HG02970 (cell line): ENCODE results near the gene LHX2.

ENCODE experiments used
- ATAC-seq: cut with Tn5 transposase; IDR thresholded peaks from one replicate; pipeline ENCODE4 v1.9.1; 2021; ENCODE audit warnings: mild to moderate bottlenecking, moderate library complexity, moderate number of reproducible peaks; ENCODE audit not compliant: unreplicated experiment, low FRiP score

LHX2 gene

DNA sequence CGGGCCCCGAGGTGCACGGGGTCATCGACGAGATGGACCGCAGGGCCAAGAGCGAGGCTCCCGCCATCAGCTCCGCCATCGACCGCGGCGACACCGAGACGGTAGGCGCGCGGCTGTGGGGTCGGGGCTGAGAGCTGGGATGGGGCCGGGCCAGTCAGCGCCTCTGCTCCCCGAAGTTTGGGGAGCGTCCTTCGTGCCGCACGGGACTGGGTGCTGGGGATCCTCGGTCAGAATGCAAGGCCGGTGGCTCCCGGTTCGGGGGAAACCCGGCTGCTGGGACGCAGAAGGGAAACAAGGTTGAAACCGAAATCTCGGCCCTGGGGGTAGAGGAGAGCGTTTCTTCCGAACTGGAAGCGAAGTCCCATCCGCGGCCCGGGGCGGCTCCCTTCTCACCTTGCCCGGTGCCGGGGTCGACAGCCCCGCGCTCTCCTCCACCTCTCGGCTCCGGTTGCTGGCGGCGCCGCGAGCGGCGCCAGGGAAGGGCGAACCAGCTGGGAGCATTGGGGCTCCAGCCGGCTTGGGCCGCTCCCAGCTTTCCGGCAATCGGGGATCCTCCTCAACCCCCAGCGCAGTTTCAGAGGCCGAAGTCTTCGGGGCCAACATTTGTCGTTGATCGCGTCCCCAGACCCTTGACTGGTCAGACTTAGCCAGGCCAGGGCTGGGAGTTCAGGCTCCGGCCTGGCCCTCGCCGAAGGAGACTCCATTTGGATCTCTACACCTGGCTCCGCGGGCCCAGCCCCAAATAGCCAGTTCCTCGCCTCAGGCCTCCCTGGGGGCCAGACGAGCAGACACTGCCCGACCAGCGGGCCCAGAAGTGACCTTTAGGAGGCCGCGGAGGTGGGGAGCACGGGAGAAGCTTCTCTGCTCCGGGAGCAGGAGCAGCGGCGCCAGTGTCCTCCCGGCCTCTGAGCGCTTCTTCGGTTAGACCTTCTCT is 1.1 kb downstream of the LHX2 start:
- no peak for ATAC-seq

GRCh38 chr9:124013309-124014210 is 2.0 kb downstream of the LHX2 start:
- no peak for ATAC-seq

- ATAC-seq, result no peak
Observed at GRCh38 chr9:124014211-124014955, 2.8 kb downstream of the LHX2 start.

DNA sequence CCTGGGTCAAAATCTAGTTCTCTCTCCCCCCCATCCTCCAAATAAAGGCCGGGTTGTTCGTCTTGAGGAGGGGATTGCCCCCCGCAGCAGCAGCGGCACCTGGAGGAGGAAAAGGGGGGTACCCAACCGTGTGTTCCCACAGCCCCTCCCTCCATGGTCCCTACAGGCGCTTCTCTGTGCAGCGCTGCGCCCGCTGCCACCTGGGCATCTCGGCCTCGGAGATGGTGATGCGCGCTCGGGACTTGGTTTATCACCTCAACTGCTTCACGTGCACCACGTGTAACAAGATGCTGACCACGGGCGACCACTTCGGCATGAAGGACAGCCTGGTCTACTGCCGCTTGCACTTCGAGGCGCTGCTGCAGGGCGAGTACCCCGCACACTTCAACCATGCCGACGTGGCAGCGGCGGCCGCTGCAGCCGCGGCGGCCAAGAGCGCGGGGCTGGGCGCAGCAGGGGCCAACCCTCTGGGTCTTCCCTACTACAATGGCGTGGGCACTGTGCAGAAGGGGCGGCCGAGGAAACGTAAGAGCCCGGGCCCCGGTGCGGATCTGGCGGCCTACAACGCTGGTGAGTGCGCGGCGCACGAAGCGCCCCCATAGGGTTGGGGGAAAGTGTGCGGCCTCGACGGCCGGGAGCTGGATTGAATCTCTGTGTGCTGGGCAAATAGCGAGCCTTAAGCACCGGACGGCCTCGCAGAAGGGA is 3.5 kb downstream of the LHX2 start:
- no peak for ATAC-seq

DNA sequence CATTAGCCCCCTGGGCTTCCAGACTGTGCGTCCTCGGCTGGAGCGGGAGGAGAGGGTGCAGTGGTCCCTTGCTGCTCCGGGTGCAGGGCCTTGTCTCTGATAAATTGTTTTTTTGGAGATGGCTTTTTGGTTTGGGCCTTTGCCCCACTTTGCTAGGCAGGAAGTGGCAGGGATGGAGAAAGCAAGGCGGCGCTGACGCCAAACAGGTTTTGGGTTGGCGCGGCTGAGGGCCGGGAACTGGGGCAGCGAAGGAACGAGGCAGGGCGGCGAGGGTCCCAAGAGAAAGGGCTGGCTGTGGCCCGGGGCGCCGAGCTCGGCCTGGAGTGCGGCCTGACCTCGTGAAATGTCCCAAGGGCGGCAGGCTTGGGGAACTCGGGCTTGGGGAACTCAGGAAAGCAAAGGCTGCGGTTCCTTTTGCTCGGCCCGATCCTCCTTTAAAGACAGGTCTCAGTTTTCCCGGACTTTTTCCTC is 4.1 kb downstream of the LHX2 start:
- no peak for ATAC-seq

- ATAC-seq, result no peak
Observed at GRCh38 chr9:124016175-124017050, 4.8 kb downstream of the LHX2 start.

- ATAC-seq, result no peak
Observed at GRCh38 chr9:124017051-124017928, 5.7 kb downstream of the LHX2 start.

DNA sequence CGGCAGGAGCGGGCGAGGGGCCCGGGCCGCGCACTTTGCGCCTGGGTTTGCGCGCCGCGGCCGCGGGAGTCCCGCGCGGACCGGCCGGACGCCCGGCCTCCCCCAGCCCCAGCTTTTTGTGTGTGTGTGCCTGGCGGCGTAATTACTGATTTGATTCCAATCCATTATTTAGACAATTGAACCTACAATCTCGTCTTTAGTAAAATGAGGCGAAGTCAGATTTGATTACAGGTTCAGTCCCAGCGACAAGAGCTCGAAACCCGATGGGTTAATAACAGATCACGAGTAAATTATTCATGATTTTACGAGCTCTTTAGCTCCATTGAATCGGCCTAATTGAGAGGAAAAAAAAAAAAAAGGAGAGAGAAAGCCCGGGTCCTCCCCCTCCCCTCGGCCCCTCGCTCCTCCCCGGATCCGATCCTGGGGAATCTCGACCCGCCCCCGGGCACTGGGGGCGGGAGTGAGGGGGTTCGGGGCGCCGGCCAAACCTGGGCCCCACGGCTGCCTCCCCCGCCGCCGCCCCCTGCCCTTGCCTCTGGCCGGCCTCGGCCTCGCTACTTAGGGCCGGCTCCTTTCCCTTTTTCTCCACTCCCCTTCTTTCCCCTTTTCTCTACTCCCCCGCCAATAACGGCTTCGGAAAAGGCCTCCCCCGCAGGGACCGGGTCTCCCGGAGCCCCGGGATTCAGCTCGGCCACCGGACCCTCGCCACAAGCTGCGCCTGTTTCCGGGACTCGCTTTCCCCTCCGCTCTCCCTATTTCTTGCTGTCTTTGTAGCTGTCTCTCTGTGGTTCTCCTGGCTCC is 6.6 kb downstream of the LHX2 start:
- no peak for ATAC-seq

DNA sequence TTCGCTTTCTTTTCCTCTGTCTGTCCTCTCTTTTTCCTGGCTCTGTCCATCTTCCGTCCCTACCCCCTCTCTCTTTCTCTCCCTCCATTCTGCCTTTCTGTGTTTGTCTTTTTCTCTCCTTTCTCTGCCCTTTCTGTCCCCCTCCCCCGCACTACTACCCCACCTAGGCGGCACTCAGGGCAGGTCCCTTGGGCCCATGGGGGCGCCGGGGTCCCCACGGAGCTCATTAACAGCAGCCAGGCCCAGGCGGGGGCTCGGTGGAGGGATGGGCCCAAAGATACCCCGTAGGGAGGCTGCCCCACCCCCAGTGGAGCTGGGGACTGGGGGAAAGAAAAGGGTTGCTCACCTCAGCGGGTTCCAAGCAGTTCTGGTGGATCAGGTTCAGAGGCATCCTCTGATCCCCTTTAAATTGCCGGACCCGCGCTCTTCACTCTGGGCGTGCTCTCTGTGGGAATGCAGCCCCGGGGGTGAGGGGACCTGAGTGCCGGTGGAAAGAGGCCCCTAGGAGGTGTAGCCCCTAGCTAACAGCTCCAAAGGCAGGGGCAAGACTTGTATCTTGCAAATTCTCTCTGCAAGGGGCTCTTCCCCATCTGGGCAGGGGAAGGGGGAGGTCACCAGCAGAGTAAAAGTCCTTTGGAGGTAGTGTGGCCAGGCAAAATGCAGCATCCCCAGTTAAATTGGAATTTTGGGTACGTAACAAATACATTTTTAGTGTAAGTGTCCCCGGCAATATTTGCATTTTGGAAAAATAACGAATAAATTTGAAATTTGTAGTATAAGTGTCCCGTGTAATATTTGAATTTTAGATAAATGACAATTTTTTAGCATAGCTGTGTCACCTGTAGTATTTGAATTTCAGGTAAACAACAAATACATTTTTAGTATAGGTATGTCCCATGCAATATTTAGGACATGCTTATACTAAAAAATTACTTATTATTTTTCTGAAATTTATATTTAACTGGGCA is 7.4 kb downstream of the LHX2 start:
- no peak for ATAC-seq

GRCh38 chr9:124019771-124020519 is 8.4 kb downstream of the LHX2 start:
- no peak for ATAC-seq

- no peak for ATAC-seq
Observed at GRCh38 chr9:124020520-124021384, 9.2 kb downstream of the LHX2 start.

GRCh38 chr9:124021385-124021769 is 9.8 kb downstream of the LHX2 start:
- ATAC-seq, result no peak

DNA sequence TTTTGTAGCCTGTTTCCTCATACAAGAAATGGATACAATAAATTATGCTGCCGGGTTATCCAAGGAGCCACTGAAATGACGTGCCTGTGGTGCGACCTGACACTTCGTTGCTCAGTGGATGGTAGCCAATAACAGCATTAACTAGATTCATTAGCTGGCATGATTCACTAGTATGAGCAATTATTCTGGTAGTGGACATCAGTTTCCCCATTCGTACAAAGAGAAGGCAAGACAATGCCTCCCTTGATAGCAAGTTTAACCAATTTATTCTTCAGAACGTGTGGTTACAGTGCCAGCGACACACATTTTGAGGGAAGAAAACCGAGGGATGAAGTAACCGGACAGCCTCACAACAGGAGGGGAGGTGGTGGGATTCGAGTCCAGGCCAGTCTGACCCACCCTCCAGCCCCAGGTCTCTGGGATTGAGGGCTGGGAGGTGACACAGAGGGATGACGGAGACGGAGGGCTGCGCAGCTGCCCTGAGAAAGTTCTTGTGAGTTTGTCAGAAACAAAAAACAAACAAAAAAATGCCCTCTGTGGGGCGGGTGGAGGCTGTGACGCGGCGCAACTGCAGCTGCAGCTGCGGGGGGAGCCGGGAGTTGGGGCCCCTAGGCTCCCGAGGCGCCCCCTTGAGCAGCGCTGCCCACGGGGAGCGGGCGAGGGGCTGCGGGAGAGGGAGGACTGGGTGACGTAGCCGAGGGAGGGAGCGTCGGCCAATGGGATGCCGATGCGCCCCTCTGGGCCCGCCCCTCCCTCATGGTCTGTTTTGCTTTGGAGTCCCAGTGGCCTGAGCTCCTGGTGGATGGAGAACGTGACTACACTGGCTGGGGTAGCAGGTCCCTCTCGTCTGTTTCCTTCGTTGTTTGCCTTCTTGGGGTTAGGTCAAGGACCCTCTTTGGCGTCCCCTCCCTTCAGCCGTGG is 10.9 kb downstream of the LHX2 start:
- no peak for ATAC-seq
